ENCODE measurements around the gene RECK.

The RECK gene

GRCh38 chr9:36136272-36136893, 99.7 kb downstream of the RECK start, which contains the start of gene GLIPR2:
Gene GLIPR2, plus strand, starts transcription at chr9:36136733. Its CDS starts 46 bp downstream, at chr9:36136779.
- in situ Hi-C loops (cut with MboI; ENCODE audit: low sequenced_read_pairs) = loop anchor here (25.0 kb wide), 1 partner anchor 524 kb away; the partner anchor contains the start of genes CD72 and TESK1

- in situ Hi-C loops (cut with MboI; ENCODE audit: low sequenced_read_pairs) = loop anchor here (25.0 kb wide), 1 partner anchor 525 kb away; the partner anchor contains the start of genes CD72 and TESK1
Measured at GRCh38 chr9:36136894-36137391, 100.2 kb downstream of the RECK start.

GRCh38 chr9:36137392-36138004, 100.8 kb downstream of the RECK start:
- in situ Hi-C loops (cut with MboI; ENCODE audit: low sequenced_read_pairs) = loop anchor here (25.0 kb wide), 1 partner anchor 525 kb away; the partner anchor contains the start of genes CD72 and TESK1

GRCh38 chr9:36138496-36138895, 101.8 kb downstream of the RECK start:
- in situ Hi-C loops (cut with MboI; ENCODE audit: low sequenced_read_pairs) = loop anchor here (25.0 kb wide), 1 partner anchor 526 kb away; the partner anchor contains the start of genes CD72 and TESK1

GRCh38 chr9:36138901-36139300, 102.2 kb downstream of the RECK start:
- in situ Hi-C loops (cut with MboI; ENCODE audit: low sequenced_read_pairs) = loop anchor here (25.0 kb wide), 1 partner anchor 527 kb away; the partner anchor contains the start of genes CD72 and TESK1

- in situ Hi-C loops (cut with MboI; ENCODE audit: low sequenced_read_pairs) = loop anchor here (25.0 kb wide), 1 partner anchor 528 kb away; the partner anchor contains the start of genes CD72 and TESK1
Measured at GRCh38 chr9:36140086-36141084, 103.7 kb downstream of the RECK start.

- in situ Hi-C loops (cut with MboI; ENCODE audit: low sequenced_read_pairs) = loop anchor here (25.0 kb wide), 1 partner anchor 529 kb away; the partner anchor contains the start of genes CD72 and TESK1
Measured at GRCh38 chr9:36141288-36141687, 104.6 kb downstream of the RECK start.

GRCh38 chr9:36141761-36142160, 105.0 kb downstream of the RECK start:
- in situ Hi-C loops (cut with MboI; ENCODE audit: low sequenced_read_pairs) = loop anchor here (25.0 kb wide), 1 partner anchor 529 kb away; the partner anchor contains the start of genes CD72 and TESK1

GRCh38 chr9:36142510-36143244, 106.0 kb downstream of the RECK start:
- in situ Hi-C loops (cut with MboI; ENCODE audit: low sequenced_read_pairs) = loop anchor here (25.0 kb wide), 1 partner anchor 530 kb away; the partner anchor contains the start of genes CD72 and TESK1

- in situ Hi-C loops (cut with MboI; ENCODE audit: low sequenced_read_pairs) = loop anchor here (25.0 kb wide), 1 partner anchor 531 kb away; the partner anchor contains the start of genes CD72 and TESK1
Measured at GRCh38 chr9:36143245-36143641, 106.5 kb downstream of the RECK start.

- in situ Hi-C loops (cut with MboI; ENCODE audit: low sequenced_read_pairs) = loop anchor here (25.0 kb wide), 1 partner anchor 532 kb away; the partner anchor contains the start of genes CD72 and TESK1
Measured at GRCh38 chr9:36144309-36145232, 107.9 kb downstream of the RECK start.

GRCh38 chr9:36145970-36146369, 109.3 kb downstream of the RECK start:
- in situ Hi-C loops (cut with MboI; ENCODE audit: low sequenced_read_pairs) = loop anchor here (25.0 kb wide), 1 partner anchor 534 kb away; the partner anchor contains the start of genes CD72 and TESK1

- in situ Hi-C loops (cut with MboI; ENCODE audit: low sequenced_read_pairs) = loop anchor here (25.0 kb wide), 1 partner anchor 534 kb away; the partner anchor contains the start of genes CD72 and TESK1
Measured at GRCh38 chr9:36146651-36147050, 109.9 kb downstream of the RECK start.

- in situ Hi-C loops (cut with MboI; ENCODE audit: low sequenced_read_pairs) = loop anchor here (25.0 kb wide), 1 partner anchor 535 kb away; the partner anchor contains the start of genes CD72 and TESK1
Measured at GRCh38 chr9:36147441-36148175, 110.9 kb downstream of the RECK start.

- in situ Hi-C loops (cut with MboI; ENCODE audit: low sequenced_read_pairs) = loop anchor here (25.0 kb wide), 1 partner anchor 536 kb away; the partner anchor contains the start of genes CD72 and TESK1
Measured at GRCh38 chr9:36148311-36149051, 111.8 kb downstream of the RECK start.

- in situ Hi-C loops (cut with MboI; ENCODE audit: low sequenced_read_pairs) = loop anchor here (25.0 kb wide), 1 partner anchor 537 kb away; the partner anchor contains the start of genes CD72 and TESK1
Measured at GRCh38 chr9:36149197-36149596, 112.5 kb downstream of the RECK start.
